Breast epithelium (tissue), 4 donors: ENCODE data around the gene RPN1. TPM values are rescaled to one million over a fixed set of nuclear protein-coding genes. Genes with fewer than 3 reads are reported as not detected.
A peak's percentile ranks its signal among the peaks of the same experiment; 100 is the strongest.

Experiments
- DNase-seq, 2 donors: peaks; one replicate each; pipeline ENCODE4 v3.0.0-alpha.2; 2019; ENCODE audit warnings: low spot score in 2 of 2
- H3K27ac ChIP-seq, 2 donors: fragments of 200-600 bp; sonication (generic) in 1 of 2; one replicate each; pipeline ENCODE4 v1.5.1; 2016 to 2019; ENCODE audit warnings: mild to moderate bottlenecking in 1 of 2
- H3K27me3 ChIP-seq, 2 donors: fragments of 200-600 bp; sonication (generic) in 1 of 2; one replicate each; pipeline versions ENCODE4 v1.5.1 to v1.6.0; 2017 to 2019; ENCODE audit warnings: control low read depth in 1 of 2, mild to moderate bottlenecking in 1 of 2
- H3K36me3 ChIP-seq: fragments of 200-600 bp; one replicate; pipeline ENCODE4 v1.5.1; 2019
- H3K4me1 ChIP-seq, 2 donors: fragments of 200-600 bp; sonication (generic); one replicate each; pipeline ENCODE4 v1.5.1; 2016 to 2019; ENCODE audit warnings: control low read depth in 1 of 2
- H3K4me3 ChIP-seq, 3 donors: fragments of 200-600 bp; sonication (generic); 1 replicate in 2 of 3; 2 replicates in 1 of 3; pipeline ENCODE4 v1.5.1; 2016 to 2019; ENCODE audit warnings: mild to moderate bottlenecking in 3 of 3, moderate library complexity in 2 of 3
- H3K9me3 ChIP-seq, 2 donors: fragments of 200-600 bp; sonication (generic) in 1 of 2; one replicate each; pipeline ENCODE4 v1.5.1; 2016 to 2019; ENCODE audit warnings: control low read depth in 1 of 2
- CTCF ChIP-seq, 3 donors: fragments of 450-650 bp; IDR thresholded peaks; one replicate each; pipeline ENCODE4 v1.5.1; 2016 to 2017; ENCODE audit warnings: antibody characterized with exemption in 3 of 3, mild to moderate bottlenecking in 3 of 3, moderate library complexity in 3 of 3
- POLR2A ChIP-seq: fragments of 450-650 bp; IDR thresholded peaks from one replicate; pipeline ENCODE4 v1.6.1; 2016; ENCODE audit warnings: antibody characterized with exemption, mild to moderate bottlenecking, moderate library complexity
- POLR2AphosphoS5 ChIP-seq, 3 donors: sonication (generic); formaldehyde crosslinking; IDR thresholded peaks; one replicate each; pipeline ENCODE4 v1.6.1; 2017; ENCODE audit warnings: antibody characterized with exemption in 3 of 3
- intact Hi-C: fragments of 100-400 bp; cut with DNase I; formaldehyde crosslinking; loops from one replicate; pipeline ENCODE4 v1.15.1; 2023; ENCODE audit warnings: low total_unique reads
- total RNA-seq, 3 donors: library from RNA; depleted of rRNA; stranded (reverse); fragments of >200 nt; gene quantifications; one replicate each; pipeline ENCODE4 v1.1.0, GENCODE V29; 2016

The RPN1 gene
- total RNA-seq, 3 donors from 2014 or later, result 237 to 285 (median 240) TPM

- DNase-seq, result no peak
- Histone ChIP-seq H3K36me3 (peaks cover 18% of the 10 kb centered on the region), H3K4me3 (no peak overlapping the region), H3K4me1 (no peaks in the 10 kb centered on the region), H3K27me3 (no peaks in the 10 kb centered on the region), H3K27ac (peak overlapping the region in 1 of 2 donors; percentile 38), H3K9me3 (no peaks in the 10 kb centered on the region)
- intact Hi-C loops, result no loop called here
- TF ChIP-seq POLR2A (no peak), POLR2AphosphoS5 (IDR thresholded peaks at IDR 0.05) (no peak), CTCF (IDR thresholded peaks at IDR 0.05) (no peak)
These were observed 25.1 kb downstream of the RPN1 start for GRCh38 chr3:128625409-128625945.

GRCh38 chr3:128624526-128625138 is 26.0 kb downstream of the RPN1 start:
- TF ChIP-seq POLR2AphosphoS5 (IDR thresholded peaks at IDR 0.05) (no peak), POLR2A (no peak), CTCF (IDR thresholded peaks at IDR 0.05) (no peak)
- Histone ChIP-seq H3K4me1 (no peaks in the 10 kb centered on the region), H3K27me3 (no peaks in the 10 kb centered on the region), H3K36me3 (peaks cover 18% of the 10 kb centered on the region), H3K4me3 (no peak overlapping the region), H3K9me3 (no peaks in the 10 kb centered on the region), H3K27ac (peak overlapping the region in 1 of 2 donors; percentile 38)
- no peak for DNase-seq
- intact Hi-C loops, result no loop called here

GRCh38 chr3:128623762-128624176 is 26.8 kb downstream of the RPN1 start:
- Histone ChIP-seq H3K4me3 (no peak overlapping the region), H3K27me3 (no peaks in the 10 kb centered on the region), H3K36me3 (peaks cover 18% of the 10 kb centered on the region), H3K9me3 (no peaks in the 10 kb centered on the region), H3K4me1 (peaks cover 0 to 4% of the 10 kb centered on the region in 2 donors), H3K27ac (peak overlapping the region in 1 of 2 donors; percentile 59)
- DNase-seq, result no peak
- intact Hi-C loops, result no loop called here
- TF ChIP-seq CTCF (IDR thresholded peaks at IDR 0.05) (no peak), POLR2A (no peak), POLR2AphosphoS5 (IDR thresholded peaks at IDR 0.05) (no peak)

- no peak for DNase-seq
- Histone ChIP-seq H3K27ac (no peak overlapping the region), H3K4me1 (peaks cover 6 to 9% of the 10 kb centered on the region in 2 donors), H3K4me3 (no peak overlapping the region), H3K36me3 (peaks cover 18% of the 10 kb centered on the region), H3K27me3 (no peaks in the 10 kb centered on the region), H3K9me3 (no peaks in the 10 kb centered on the region)
- intact Hi-C loops, result no loop called here
- TF ChIP-seq POLR2AphosphoS5 (IDR thresholded peaks at IDR 0.05) (no peak), POLR2A (no peak), CTCF (IDR thresholded peaks at IDR 0.05) (no peak)
These were observed 28.7 kb downstream of the RPN1 start for GRCh38 chr3:128621931-128622330.

- H3K4me1 ChIP-seq, result peaks cover 6 to 9% of the 10 kb centered on the region in 2 donors
- TF ChIP-seq POLR2AphosphoS5 (IDR thresholded peaks at IDR 0.05), result no peak
- no peak for TF ChIP-seq POLR2A
- TF ChIP-seq CTCF (IDR thresholded peaks at IDR 0.05), result no peak
- H3K36me3 ChIP-seq, result peaks cover 13% of the 10 kb centered on the region
- no peak for DNase-seq
- intact Hi-C loops, result no loop called here
- no peak overlapping the region for H3K4me3 ChIP-seq
- H3K27ac ChIP-seq, result no peak overlapping the region
- no peaks in the 10 kb centered on the region for H3K27me3 ChIP-seq
- H3K9me3 ChIP-seq, result no peaks in the 10 kb centered on the region
These were observed 29.4 kb downstream of the RPN1 start for GRCh38 chr3:128621234-128621633.
